ENCODE data around the gene WDFY4. TPM values are rescaled to one million over a fixed set of nuclear protein-coding genes. Genes with fewer than 3 reads are reported as not detected.

WDFY4 gene
- total and polyA plus RNA-seq, 2 of the 13 experiments (the other 11 are each of a cell fraction or from before 2014, with no cell fraction given) = not detected

DNA sequence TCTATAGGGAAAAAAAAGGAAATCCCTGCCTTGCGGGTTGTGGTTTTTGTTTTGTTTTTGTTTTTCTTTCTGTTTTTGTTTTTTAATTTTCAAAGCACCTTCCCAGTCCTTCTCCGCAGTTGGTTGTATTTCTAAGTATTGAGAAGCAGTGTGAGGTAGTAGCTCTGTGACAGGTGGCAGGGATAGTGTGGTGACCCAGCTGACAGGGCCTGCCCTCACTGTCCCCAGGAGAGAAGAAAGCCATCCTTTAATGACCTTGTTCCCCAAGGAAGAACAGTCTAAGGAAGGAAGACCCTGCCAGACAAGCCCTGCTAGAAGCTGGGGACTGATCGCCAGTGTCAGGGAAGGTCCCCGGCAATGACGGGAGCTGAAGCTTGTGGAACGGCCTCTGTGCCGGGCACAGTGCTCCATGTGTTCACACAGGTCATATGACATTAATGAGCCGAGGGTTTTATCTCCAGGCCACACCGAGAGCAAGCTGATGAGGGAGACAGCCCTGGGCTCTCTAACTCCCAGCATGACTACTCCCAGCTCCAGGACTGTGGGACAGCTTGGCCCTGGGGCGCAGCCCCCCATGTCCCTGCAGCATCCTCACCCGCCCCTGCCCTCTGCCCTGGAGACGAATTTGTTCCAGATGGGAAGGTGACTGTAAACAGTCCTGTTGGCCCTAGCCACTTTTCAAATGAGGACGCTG, 324.0 kb downstream of the WDFY4 start:
- WGBS (ENCODE audit: low lambda C conversion rate) = 37% methylated on average over 7 of the region's 13 CpGs
- Histone ChIP-seq H3K9me3 (ENCODE audit: low read length) (no peaks in the 10 kb centered on the region), H3K4me2 (ENCODE audit: low read depth, low read length) (no peak overlapping the region), H2AFZ (ENCODE audit: low read length) (no peak overlapping the region), H3K27ac (ENCODE audit: extremely low read length, insufficient read depth, low read length) (no peak overlapping the region), H3K27me3 (ENCODE audit: control insufficient read depth in 1 of 2, insufficient read depth in 2 of 2, low read length in 2 of 2) (no peaks in the 10 kb centered on the region), H3K9ac (ENCODE audit: insufficient read depth, low read depth, low read length) (no peak overlapping the region), H4K20me1 (ENCODE audit: insufficient read depth, low read length) (no peaks in the 10 kb centered on the region), H3K4me3 (replicated peaks in 1 of 3; ENCODE audit: insufficient read depth in 1 of 3, low read depth in 2 of 3, low read length in 3 of 3) (no peak overlapping the region), H3K36me3 (replicated peaks in 1 of 2; ENCODE audit: control insufficient read depth in 1 of 2, insufficient read depth in 2 of 2, low read length in 2 of 2) (no peaks in the 10 kb centered on the region), H3K4me1 (ENCODE audit: insufficient read depth, low read length) (no peaks in the 10 kb centered on the region), H3K79me2 (ENCODE audit: insufficient read depth, low read length) (no peaks in the 10 kb centered on the region)
- intact Hi-C loops (cut with micrococcal nuclease; ENCODE audit: unreplicated experiment) = no loop called here
- FAIRE-seq (no peak), DNase-seq (ENCODE audit: low spot score) (no peak), ATAC-seq (no peak)
- in situ Hi-C loops (cut with HindIII; ENCODE audit: extremely low pct_ligation_motif_present, low pct_unique_long_range_greater_than_20kb) = no loop called here
- POLR2A ChIA-PET = no interaction called here
- TF ChIP-seq, protein P1, sequence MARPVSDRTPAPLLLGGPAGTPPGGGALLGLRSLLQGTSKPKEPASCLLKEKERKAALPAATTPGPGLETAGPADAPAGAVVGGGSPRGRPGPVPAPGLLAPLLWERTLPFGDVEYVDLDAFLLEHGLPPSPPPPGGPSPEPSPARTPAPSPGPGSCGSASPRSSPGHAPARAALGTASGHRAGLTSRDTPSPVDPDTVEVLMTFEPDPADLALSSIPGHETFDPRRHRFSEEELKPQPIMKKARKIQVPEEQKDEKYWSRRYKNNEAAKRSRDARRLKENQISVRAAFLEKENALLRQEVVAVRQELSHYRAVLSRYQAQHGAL (CRISPR knock-in tag; IDR thresholded peaks at IDR 0.05; ENCODE audit: not compliant biosample characterization) = no peak
- TF ChIP-seq PHF5A (CRISPR knock-in tag; IDR thresholded peaks at IDR 0.05; ENCODE audit: low read depth, unreplicated experiment) = no peak
- TF ChIP-seq HNRNPLL (IDR thresholded peaks at IDR 0.05; ENCODE audit: low read depth, low read length, poor library complexity, severe bottlenecking) = no peak
- no peak for TF ChIP-seq SALL2 (CRISPR knock-in tag; IDR thresholded peaks at IDR 0.05)
- CTCF ChIA-PET (ENCODE audit: low intra/inter-chr PET ratio, low total read pairs) = no interaction called here
- no TSS peak for BruUV-seq (replicated peaks)

- FAIRE-seq = no peak
- under 1% methylated on average over 7 of the region's 8 CpGs for WGBS (ENCODE audit: low lambda C conversion rate)
- ATAC-seq = no peak
- Histone ChIP-seq H2AFZ (ENCODE audit: low read length) (no peak overlapping the region), H4K20me1 (ENCODE audit: insufficient read depth, low read length) (no peaks in the 10 kb centered on the region), H3K27ac (ENCODE audit: extremely low read length, insufficient read depth, low read length) (no peak overlapping the region), H3K4me3 (replicated peaks in 1 of 3; ENCODE audit: insufficient read depth in 1 of 3, low read depth in 2 of 3, low read length in 3 of 3) (no peak overlapping the region), H3K79me2 (ENCODE audit: insufficient read depth, low read length) (no peaks in the 10 kb centered on the region), H3K9ac (ENCODE audit: insufficient read depth, low read depth, low read length) (no peak overlapping the region), H3K36me3 (replicated peaks in 1 of 2; ENCODE audit: control insufficient read depth in 1 of 2, insufficient read depth in 2 of 2, low read length in 2 of 2) (no peaks in the 10 kb centered on the region), H3K4me1 (ENCODE audit: insufficient read depth, low read length) (no peaks in the 10 kb centered on the region), H3K4me2 (ENCODE audit: low read depth, low read length) (no peak overlapping the region), H3K27me3 (ENCODE audit: control insufficient read depth in 1 of 2, insufficient read depth in 2 of 2, low read length in 2 of 2) (no peaks in the 10 kb centered on the region; a peak in 1 of 5 replicates), H3K9me3 (ENCODE audit: low read length) (no peaks in the 10 kb centered on the region)
- ChIA-PET POLR2A (no interaction called here), CTCF (ENCODE audit: low intra/inter-chr PET ratio, low total read pairs) (no interaction called here)
- in situ Hi-C loops (cut with HindIII; ENCODE audit: extremely low pct_ligation_motif_present, low pct_unique_long_range_greater_than_20kb) (no loop called here), intact Hi-C loops (cut with micrococcal nuclease; ENCODE audit: unreplicated experiment) (no loop called here)
- no peak for DNase-seq (ENCODE audit: low spot score)
- TF ChIP-seq PAF1 (CRISPR knock-in tag; IDR thresholded peaks at IDR 0.05) = no peak
- no TSS peak for BruUV-seq (replicated peaks)
Observed at GRCh38 chr10:49009199-49009979, 324.7 kb downstream of the WDFY4 start.

Data from HepG2 (cell line).